Upper lobe of right lung (tissue), 1 donor: ENCODE results near the gene BMPER. TPM values are rescaled to one million over a fixed set of nuclear protein-coding genes. Genes with fewer than 3 reads are reported as not detected.

Source experiments
- ATAC-seq: fragments of 200-7000 bp; cut with Tn5 transposase; one replicate; pipeline ENCODE4 v1.9.1; 2020; ENCODE audit warnings: mild to moderate bottlenecking, moderate library complexity
- DNase-seq: peaks from one replicate; pipeline ENCODE4 v3.0.0-alpha.2; 2020
- H3K27ac ChIP-seq: fragments of 200-600 bp; one replicate; pipeline ENCODE4 v1.8.0; 2022
- H3K27me3 ChIP-seq: fragments of 200-600 bp; one replicate; pipeline ENCODE4 v1.8.0; 2022; ENCODE audit warnings: mild to moderate bottlenecking
- H3K36me3 ChIP-seq: fragments of 200-600 bp; one replicate; pipeline ENCODE4 v1.8.0; 2022
- H3K4me1 ChIP-seq: fragments of 200-600 bp; one replicate; pipeline ENCODE4 v1.8.0; 2022
- H3K4me3 ChIP-seq: fragments of 200-600 bp; one replicate; pipeline ENCODE4 v1.8.0; 2022; ENCODE audit warnings: mild to moderate bottlenecking
- H3K9me3 ChIP-seq: fragments of 200-600 bp; one replicate; pipeline ENCODE4 v1.8.0; 2022
- CTCF ChIP-seq: fragments of 200-600 bp; IDR thresholded peaks from one replicate; pipeline ENCODE4 v1.8.0; 2022; ENCODE audit warnings: antibody characterized with exemption
- intact Hi-C: fragments of 100-400 bp; cut with DNase I; formaldehyde crosslinking; loops from one replicate; pipeline ENCODE4 v1.11.0; 2022
- total RNA-seq: library from RNA; stranded (reverse); fragmentation: NEBNext Ultra II Directional; extraction: Animal tissue kit (Norgen Biotek cat#: 25700); gene quantifications from one replicate; pipeline ENCODE4 v1.2.1, GENCODE V29; 2021
- donor health status: DM: no; HTN: yes; CAD: no; lungs with severe emphysema.

The BMPER gene
- total RNA-seq, 1 donor from 2014 or later, result 10.0 TPM

- ATAC-seq (no peak), DNase-seq (no peak)
- H3K27me3 ChIP-seq, result no peaks in the 10 kb centered on the region
- intact Hi-C loops, result no loop called here
- H3K27ac ChIP-seq, result no peak overlapping the region
- no peaks in the 10 kb centered on the region for H3K4me1 ChIP-seq
- TF ChIP-seq CTCF, result no peak
- no peaks in the 10 kb centered on the region for H3K36me3 ChIP-seq
- no peaks in the 10 kb centered on the region for H3K9me3 ChIP-seq
- H3K4me3 ChIP-seq, result no peak overlapping the region
These were observed 40.9 kb downstream of the BMPER start for GRCh38 chr7:33946094-33946699.

GRCh38 chr7:33950047-33950714, 44.8 kb downstream of the BMPER start:
- Histone ChIP-seq H3K4me1 (no peaks in the 10 kb centered on the region), H3K9me3 (no peaks in the 10 kb centered on the region), H3K4me3 (no peak overlapping the region), H3K36me3 (no peaks in the 10 kb centered on the region), H3K27me3 (no peaks in the 10 kb centered on the region), H3K27ac (no peak overlapping the region)
- no peak for ATAC-seq
- TF ChIP-seq CTCF, result no peak
- intact Hi-C loops, result no loop called here
- DNase-seq, result no peak

GRCh38 chr7:33952824-33953223, 47.5 kb downstream of the BMPER start:
- intact Hi-C loops, result no loop called here
- no peaks in the 10 kb centered on the region for H3K36me3 ChIP-seq
- TF ChIP-seq CTCF, result no peak
- no peak overlapping the region for H3K27ac ChIP-seq
- H3K9me3 ChIP-seq, result no peaks in the 10 kb centered on the region
- no peak for DNase-seq
- H3K4me1 ChIP-seq, result no peaks in the 10 kb centered on the region
- H3K4me3 ChIP-seq, result no peak overlapping the region
- no peaks in the 10 kb centered on the region for H3K27me3 ChIP-seq
- no peak for ATAC-seq

GRCh38 chr7:33958104-33958503, 52.8 kb downstream of the BMPER start:
- Histone ChIP-seq H3K36me3 (no peaks in the 10 kb centered on the region), H3K4me1 (no peaks in the 10 kb centered on the region), H3K27ac (no peak overlapping the region), H3K27me3 (no peaks in the 10 kb centered on the region), H3K4me3 (no peak overlapping the region), H3K9me3 (no peaks in the 10 kb centered on the region)
- no peak for DNase-seq
- intact Hi-C loops, result no loop called here
- no peak for TF ChIP-seq CTCF
- no peak for ATAC-seq

- TF ChIP-seq CTCF, result no peak
- Histone ChIP-seq H3K9me3 (no peaks in the 10 kb centered on the region), H3K27ac (no peak overlapping the region), H3K4me1 (no peaks in the 10 kb centered on the region), H3K4me3 (no peak overlapping the region), H3K27me3 (no peaks in the 10 kb centered on the region), H3K36me3 (no peaks in the 10 kb centered on the region)
- intact Hi-C loops, result no loop called here
- ATAC-seq (no peak), DNase-seq (no peak)
These were observed 54.3 kb downstream of the BMPER start for GRCh38 chr7:33959676-33960075.
